HTERT RPE-1 (cell line): ENCODE results near the gene CLPSL2.
"Not testable (repeated sequence)": the region's sequence is repeated elsewhere in the genome, so short reads cannot be mapped to it uniquely, and the experiment has no call there.

Source experiments
- in situ Hi-C: fragments of 300-500 bp; cut with MboI; formaldehyde crosslinking; loops from 4 replicates; pipeline ENCODE4 v1.14.3; 2020; ENCODE audit warnings: low sequenced_read_pairs

The CLPSL2 gene

GRCh38 chr6:35776364-35777215 lies at the start of gene CLPSL2:
Gene CLPSL2, plus strand, starts transcription at chr6:35776598. Its CDS starts 21 bp downstream, at chr6:35776619.
- in situ Hi-C loops: no loop called here

DNA sequence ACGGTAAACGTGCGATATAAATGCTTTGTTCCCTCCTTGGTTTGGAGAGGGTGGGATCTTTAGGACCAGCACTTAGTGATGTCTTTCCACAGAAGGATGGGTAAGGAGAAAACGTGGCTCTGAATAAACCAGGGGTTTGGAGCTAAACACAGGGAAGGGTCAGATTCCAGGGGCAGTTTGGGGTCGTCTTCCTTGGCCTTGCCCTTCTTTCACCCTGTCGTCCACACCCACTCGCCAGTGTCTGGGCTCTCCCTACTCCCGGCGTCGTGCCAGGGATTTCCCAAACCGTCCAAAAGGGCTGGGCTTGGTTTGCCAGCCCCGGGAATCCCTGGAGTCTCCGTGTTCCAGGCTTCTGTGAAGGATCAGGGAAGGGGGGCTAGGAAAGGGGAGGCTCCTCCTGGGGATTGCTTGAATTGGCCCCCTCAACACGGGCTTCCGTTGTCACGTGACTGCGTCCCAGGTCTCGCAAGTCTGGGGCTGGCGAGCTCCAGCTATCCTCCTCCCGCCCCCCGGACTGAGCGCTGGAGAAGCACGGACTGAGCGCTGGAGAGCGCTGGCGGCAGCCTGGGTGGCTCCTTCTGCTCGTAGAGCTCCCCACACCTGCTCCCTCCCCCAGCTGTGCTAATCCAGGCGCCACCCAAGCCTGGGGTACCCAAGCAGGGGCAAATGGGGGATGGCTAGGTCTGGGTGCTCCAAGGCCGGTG lies 49.0 kb upstream of the CLPSL2 start:
- in situ Hi-C loops: no loop called here

DNA sequence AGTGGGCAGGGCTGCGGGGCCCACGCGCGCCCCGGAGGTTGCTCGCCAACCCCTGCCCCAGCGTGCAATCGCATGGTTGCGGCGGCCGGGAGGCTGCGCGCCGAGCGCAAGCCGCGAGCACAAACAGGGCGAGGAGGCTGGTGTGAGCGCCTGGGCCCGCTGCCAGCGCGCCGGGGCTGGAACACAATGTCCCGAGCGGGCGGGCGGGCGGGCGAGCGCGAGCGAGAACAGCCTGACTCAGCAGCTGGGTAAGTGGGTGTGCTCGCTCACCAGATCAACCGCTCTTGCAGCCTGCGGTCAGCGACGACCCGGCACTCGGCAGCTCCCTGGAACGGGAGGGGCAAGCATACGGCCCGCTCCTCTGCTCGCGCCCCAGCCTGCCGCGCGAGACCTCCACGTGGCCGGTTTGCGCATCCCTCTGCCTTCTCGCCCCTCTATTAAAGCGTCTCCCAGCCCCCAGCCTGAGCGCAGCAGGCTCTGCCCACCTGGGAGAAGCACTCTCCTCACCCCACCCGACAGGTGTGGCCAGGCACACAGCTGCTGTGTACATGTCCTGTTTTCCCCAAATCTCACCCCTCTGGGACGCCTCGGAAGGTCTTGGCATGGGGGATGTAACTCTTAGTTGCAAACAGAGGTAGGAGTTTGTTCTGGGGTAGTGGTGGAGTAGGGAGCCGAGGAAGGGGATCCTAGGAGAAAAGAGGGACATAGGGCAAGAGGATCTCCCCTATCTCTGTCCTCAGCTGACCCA lies 48.3 kb upstream of the CLPSL2 start:
- in situ Hi-C loops: no loop called here

GRCh38 chr6:35728683-35729678 lies 47.4 kb upstream of the CLPSL2 start:
- in situ Hi-C loops: no loop called here

DNA sequence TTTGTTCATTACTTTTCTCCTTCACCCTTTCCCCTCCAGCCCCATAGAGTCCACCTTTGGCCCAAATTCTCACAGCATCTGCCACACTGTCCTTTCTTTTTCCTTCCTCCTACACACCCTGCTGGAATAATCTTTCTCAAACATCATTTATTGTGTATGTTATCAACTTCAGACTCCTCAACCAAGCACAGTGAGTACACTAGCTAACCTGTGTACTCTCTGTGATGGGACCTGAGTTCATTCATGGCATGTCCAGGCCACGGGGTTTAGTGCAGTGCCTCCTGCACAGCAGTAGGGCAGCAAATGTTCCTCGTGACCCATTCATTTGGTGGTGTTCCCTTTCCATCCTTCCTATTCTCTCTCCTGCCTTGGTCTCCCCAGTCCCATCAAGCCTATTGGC lies 46.7 kb upstream of the CLPSL2 start:
- in situ Hi-C loops: no loop called here

GRCh38 chr6:35730745-35731413 lies 45.5 kb upstream of the CLPSL2 start:
- in situ Hi-C loops: no loop called here

- in situ Hi-C loops: no loop called here
Observed at GRCh38 chr6:35731414-35731735, 45.0 kb upstream of the CLPSL2 start.

DNA sequence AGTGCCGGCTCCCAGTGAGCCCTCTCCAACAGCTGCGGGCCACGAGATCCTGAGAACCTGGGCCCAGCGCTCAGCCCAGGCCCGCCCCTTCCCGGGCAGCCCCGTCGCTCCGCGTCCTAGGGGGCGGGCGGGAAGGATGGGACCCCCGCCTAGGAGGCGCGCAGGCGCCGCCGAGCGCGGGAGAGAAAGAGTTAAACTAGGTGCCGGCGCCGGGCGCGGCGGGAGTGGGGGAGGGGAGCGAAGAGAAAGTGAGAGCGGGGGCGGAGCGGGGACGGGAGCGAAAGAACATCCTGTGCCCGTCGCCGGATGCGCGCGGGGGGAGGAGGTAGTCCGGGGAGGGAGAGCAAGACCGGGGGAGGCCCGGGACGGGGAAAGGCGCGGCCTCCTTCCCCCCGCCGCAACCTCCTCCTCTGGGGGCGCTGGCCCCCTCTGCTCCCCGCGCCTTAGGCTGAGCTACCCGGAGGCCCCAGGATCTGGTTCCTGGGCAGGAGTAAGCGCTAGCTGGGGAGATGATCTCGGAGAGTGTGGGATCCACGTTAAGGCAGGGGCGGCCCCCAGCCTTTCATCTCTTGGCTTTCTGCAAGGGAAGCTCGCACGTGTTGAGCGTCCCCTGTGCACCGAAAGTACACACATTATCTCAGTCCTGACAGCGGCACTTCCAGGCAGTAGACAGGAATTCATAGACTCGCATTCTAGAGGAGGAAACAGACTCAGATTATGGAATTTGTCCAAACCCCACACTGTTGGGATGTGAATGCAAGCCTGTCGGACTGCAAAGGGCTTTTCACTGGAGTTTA lies 44.5 kb upstream of the CLPSL2 start:
- in situ Hi-C loops: no loop called here

- in situ Hi-C loops: no loop called here
Observed at GRCh38 chr6:35733633-35734032, 42.8 kb upstream of the CLPSL2 start.

- in situ Hi-C loops: not testable (repeated sequence)
Observed at GRCh38 chr6:35734319-35734718, 42.1 kb upstream of the CLPSL2 start.

GRCh38 chr6:35735452-35735851 lies 40.9 kb upstream of the CLPSL2 start:
- in situ Hi-C loops: no loop called here

GRCh38 chr6:35736253-35736894 lies 40.0 kb upstream of the CLPSL2 start:
- in situ Hi-C loops: no loop called here

- in situ Hi-C loops: no loop called here
Observed at GRCh38 chr6:35736982-35737412, 39.4 kb upstream of the CLPSL2 start, which contains the start of gene ARMC12. Gene ARMC12, plus strand, starts transcription at chr6:35737032. Its CDS starts 77 bp downstream, at chr6:35737109.

DNA sequence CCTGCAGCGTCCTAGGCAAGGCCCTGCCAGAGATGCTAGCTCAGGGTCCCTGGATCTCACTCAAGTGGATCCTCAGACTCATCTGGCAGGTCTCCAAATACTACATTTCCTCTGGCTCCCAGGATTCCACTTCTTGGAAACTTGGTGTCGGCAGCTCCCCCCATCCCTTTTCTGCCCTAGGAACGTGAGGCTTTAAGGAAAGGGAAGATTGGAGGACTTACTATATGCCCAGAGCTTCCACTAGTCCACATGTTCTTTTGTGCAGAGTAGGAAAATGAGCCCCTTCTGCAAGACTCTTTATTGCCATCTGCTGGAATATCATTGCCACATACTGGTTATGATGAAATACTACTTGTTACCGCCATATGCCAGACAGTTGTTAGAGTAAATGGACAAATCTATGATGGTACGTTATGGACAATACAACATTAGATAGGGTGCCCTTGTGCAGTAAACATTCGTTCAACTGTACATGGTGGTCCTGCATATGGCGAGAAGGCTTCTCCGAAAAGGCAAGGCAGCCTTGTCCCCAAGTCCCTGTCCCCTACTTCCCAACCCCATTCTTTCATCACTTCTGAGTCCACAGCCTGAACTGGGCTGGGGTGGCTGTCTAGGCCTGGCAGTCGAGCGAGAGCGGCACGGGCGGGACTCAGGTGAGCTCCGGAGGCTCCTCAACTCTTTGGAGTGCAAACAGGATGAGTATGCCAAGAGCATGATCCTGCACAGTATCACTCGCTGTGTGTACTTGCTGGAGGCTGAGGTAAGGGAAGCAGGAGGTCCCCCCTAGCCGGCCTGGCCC lies 38.8 kb upstream of the CLPSL2 start:
- in situ Hi-C loops: no loop called here

GRCh38 chr6:35739645-35740524 lies 36.5 kb upstream of the CLPSL2 start:
- in situ Hi-C loops: no loop called here

- in situ Hi-C loops: no loop called here
Observed at GRCh38 chr6:35742842-35743241, 33.6 kb upstream of the CLPSL2 start.

- in situ Hi-C loops: no loop called here
Observed at GRCh38 chr6:35745509-35745908, 30.9 kb upstream of the CLPSL2 start.
